ENCODE data around the gene ADAM22. TPM values are rescaled to one million over a fixed set of nuclear protein-coding genes. Genes with fewer than 3 reads are reported as not detected.
"Not testable (repeated sequence)": the region's sequence is repeated elsewhere in the genome, so short reads cannot be mapped to it uniquely, and the experiment has no call there.

Gene ADAM22
- total RNA-seq, 2 experiments from 2014 or later: 2.3 to 3.5 TPM

DNA sequence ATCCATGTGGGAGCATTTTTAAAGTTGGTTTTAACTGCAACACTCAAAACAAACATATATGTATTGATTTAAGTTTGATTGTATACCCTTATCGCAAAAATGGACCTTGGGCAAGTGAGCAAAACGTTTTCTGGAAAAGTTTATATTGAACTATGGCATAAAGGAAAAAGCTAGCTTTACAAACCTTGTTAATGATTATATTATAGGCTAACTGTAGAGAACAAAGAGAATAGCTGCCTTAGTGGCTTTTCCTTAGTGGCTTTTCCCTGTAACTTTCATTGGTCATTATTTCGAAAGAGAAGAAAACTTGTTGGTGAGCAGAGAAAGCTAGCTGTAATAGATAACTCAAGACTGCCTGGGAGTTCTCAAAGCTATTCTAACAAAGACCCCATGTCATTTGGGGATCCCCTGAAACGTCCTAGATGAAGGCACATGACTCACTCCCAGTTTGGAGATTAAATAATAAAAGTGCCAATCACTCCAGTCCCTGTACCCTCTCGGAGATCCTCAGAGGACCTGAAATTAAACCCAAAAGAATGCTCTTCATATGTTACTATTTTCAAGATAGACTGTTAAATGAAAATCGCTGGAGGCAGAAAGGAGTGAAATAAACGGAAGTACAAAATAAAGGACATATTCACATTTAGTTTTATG lies 193.7 kb downstream of the ADAM22 start:
- no peaks in the 10 kb centered on the region for H3K27me3 Mint-ChIP-seq
- H3K27ac Mint-ChIP-seq: no peak overlapping the region
- no peaks in the 10 kb centered on the region for H3K9me3 Mint-ChIP-seq
- H3K36me3 Mint-ChIP-seq: peaks cover 1% of the 10 kb centered on the region
- no peak for DNase-seq
- H3K4me3 Mint-ChIP-seq: no peak overlapping the region
- no peaks in the 10 kb centered on the region for H3K4me1 Mint-ChIP-seq

DNA sequence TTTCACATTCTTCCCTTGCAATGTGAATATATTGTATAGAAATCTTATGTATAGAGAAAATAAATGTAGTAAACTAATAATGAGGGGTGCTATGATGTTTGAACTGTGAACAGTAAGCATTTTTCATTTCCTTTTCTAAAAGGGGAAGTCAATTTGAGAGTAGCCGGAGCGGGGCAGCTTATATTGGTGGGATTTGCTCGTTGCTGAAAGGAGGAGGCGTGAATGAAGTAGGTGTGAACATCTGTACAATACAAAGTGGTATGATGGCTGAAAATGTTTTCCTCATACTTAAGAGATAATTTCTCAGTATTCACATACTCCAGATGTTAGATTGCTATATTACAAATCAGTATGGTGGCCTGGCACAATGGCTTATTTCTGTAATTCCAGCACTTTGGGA lies 198.7 kb downstream of the ADAM22 start:
- Mint-ChIP-seq H3K27ac (no peak overlapping the region), H3K4me1 (no peaks in the 10 kb centered on the region), H3K27me3 (no peaks in the 10 kb centered on the region), H3K36me3 (peaks cover 4% of the 10 kb centered on the region), H3K9me3 (no peaks in the 10 kb centered on the region), H3K4me3 (no peak overlapping the region)
- DNase-seq: no peak

DNA sequence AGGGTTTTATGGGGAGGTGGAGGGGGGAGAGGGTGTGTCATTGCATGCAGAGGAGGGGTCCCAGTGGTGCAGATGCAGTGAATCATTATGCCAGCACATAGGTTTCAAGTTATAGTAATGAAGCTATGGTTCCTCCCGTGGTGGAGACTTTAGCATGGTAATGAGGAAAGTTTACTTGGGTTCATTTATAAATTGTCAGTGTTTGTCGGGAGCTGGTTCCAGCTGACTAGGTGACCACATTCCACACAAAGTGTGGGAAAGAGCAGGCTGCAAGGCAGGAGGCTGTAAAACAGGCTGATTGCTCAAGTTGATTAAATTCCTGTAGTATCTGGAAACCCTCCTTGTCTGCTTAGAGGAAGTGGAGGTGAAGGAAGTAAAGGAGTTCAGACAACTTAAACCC lies 206.9 kb downstream of the ADAM22 start:
- H3K4me1 Mint-ChIP-seq: no peaks in the 10 kb centered on the region
- H3K9me3 Mint-ChIP-seq: no peaks in the 10 kb centered on the region
- peaks cover 3% of the 10 kb centered on the region for H3K36me3 Mint-ChIP-seq
- H3K4me3 Mint-ChIP-seq: no peak overlapping the region
- no peaks in the 10 kb centered on the region for H3K27me3 Mint-ChIP-seq
- DNase-seq: no peak
- no peak overlapping the region for H3K27ac Mint-ChIP-seq

DNA sequence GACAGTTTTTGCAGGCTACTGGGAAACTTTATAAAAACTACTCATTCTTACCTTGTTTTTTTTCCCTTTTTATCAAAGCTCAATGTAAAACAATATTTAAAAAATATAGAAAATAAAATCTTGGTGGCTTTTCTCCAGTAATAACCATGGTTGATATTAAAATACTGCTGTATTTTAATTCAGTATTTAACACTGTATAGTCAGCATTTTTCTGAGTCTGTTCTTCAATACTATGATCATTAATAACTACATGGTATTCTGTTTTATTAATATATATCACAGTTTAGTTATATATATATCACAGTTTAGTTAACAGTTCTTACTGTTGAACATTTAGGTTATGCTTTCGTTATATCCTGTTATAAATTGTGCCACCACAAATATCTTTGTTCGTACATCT lies 207.4 kb downstream of the ADAM22 start:
- H3K36me3 Mint-ChIP-seq: peaks cover 3% of the 10 kb centered on the region
- H3K4me3 Mint-ChIP-seq: no peak overlapping the region
- no peaks in the 10 kb centered on the region for H3K9me3 Mint-ChIP-seq
- H3K4me1 Mint-ChIP-seq: no peaks in the 10 kb centered on the region
- no peak overlapping the region for H3K27ac Mint-ChIP-seq
- DNase-seq: no peak
- no peaks in the 10 kb centered on the region for H3K27me3 Mint-ChIP-seq

DNA sequence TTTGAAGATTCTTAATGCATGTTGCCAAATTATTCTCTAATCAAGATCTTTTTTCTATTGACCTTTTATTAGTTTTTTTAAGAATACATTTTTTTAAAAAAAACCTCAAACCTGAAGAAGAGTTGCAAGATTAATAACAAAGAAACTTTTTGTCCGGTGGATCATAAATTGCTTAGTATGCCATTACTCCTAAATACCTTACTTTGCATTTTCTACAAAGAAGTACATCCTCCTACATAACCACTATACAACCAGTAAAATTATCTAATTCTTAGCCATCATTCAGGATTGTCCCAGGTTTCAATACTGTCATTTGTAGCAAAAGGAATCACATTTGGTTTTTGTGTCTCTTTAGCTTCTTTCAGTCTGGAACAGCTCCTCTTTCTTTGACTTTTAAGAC lies 207.9 kb downstream of the ADAM22 start:
- DNase-seq: no peak
- Mint-ChIP-seq H3K9me3 (no peaks in the 10 kb centered on the region), H3K27me3 (no peaks in the 10 kb centered on the region), H3K4me1 (no peaks in the 10 kb centered on the region), H3K4me3 (no peak overlapping the region), H3K27ac (no peak overlapping the region), H3K36me3 (peaks cover 3% of the 10 kb centered on the region)

DNA sequence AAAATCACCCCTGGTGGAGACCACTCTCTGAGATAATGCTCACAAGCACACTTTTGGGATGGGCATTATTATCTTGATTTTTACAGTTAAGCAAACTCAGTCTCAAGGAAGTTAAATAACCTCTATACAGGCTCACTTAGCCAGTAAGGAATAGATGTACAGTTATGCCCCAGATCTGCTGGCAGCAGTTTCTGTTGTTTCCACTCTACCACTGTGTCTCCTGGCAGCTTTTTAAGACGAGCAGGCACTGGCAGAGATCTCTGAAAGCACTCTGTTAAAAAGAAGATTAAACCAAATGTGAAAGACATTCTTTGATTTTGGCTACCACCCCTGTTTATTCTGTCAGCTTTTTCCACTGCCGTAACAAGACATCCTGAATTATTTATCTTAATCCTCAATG lies 212.6 kb downstream of the ADAM22 start:
- Mint-ChIP-seq H3K27ac (no peak overlapping the region), H3K27me3 (no peaks in the 10 kb centered on the region), H3K4me1 (no peaks in the 10 kb centered on the region), H3K9me3 (no peaks in the 10 kb centered on the region), H3K4me3 (no peak overlapping the region), H3K36me3 (peaks cover 5% of the 10 kb centered on the region)
- no peak for DNase-seq

DNA sequence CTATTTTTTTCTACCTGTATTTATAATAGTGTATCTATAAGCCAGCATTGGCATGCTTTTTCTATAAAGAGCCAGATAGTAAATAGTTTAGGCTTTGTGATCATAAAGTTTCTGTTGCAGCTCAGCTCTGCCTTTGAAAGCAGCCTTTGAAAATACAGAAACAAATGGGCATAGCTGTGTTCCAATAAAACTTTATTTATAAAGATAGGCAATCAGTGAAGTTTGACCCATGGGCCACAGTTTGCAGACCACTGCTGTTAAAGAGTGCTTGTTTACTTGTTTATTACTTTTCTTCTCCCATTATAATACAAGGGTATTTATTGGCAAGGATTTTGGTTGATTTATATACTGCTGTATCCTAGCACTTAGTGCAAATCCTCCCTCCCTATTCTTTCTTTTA lies 213.3 kb downstream of the ADAM22 start:
- H3K27me3 Mint-ChIP-seq: no peaks in the 10 kb centered on the region
- no peaks in the 10 kb centered on the region for H3K9me3 Mint-ChIP-seq
- peaks cover 5% of the 10 kb centered on the region for H3K36me3 Mint-ChIP-seq
- H3K4me3 Mint-ChIP-seq: no peak overlapping the region
- DNase-seq: no peak
- no peaks in the 10 kb centered on the region for H3K4me1 Mint-ChIP-seq
- no peak overlapping the region for H3K27ac Mint-ChIP-seq

DNA sequence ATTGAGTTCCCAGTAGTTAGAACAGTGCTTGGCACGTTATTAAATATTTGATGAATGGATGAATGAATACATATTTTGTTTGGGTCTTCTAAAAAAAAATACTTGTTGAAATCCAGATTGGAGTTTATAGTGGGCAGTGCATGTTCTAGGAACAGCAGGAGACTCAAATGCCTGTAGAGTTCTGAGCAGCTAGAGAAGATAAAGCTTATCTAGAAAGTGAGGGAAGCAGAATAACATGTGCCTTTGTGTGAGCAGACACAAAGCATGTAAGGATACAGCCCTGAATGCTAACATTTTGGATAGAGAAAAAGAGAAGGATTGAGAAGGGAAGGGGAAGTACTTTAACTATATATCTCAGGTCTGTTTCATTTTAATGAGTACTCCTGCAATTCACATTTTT lies 213.9 kb downstream of the ADAM22 start:
- H3K36me3 Mint-ChIP-seq: peaks cover 5% of the 10 kb centered on the region
- no peaks in the 10 kb centered on the region for H3K27me3 Mint-ChIP-seq
- no peak for DNase-seq
- H3K9me3 Mint-ChIP-seq: no peaks in the 10 kb centered on the region
- no peak overlapping the region for H3K27ac Mint-ChIP-seq
- H3K4me1 Mint-ChIP-seq: no peaks in the 10 kb centered on the region
- no peak overlapping the region for H3K4me3 Mint-ChIP-seq

DNA sequence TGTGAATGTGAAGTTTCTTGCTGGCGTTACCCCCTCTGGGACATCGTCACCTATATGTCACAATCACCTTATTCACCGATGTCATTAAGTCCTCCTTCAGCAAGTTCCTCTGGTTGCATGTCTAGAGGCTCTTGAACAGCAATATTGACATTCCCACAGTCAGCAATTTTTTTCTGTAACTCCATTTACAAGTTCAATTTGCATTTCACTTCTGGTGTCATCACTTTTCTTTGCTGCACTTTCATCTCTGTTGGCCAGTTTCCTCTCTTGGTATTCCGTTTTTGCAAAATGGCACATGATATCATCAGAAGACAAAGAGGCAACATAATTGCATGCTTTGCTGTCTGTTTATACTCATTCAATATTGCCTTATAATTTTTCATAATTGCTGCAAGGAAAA lies 216.0 kb downstream of the ADAM22 start:
- peaks cover 9% of the 10 kb centered on the region for H3K36me3 Mint-ChIP-seq
- no peak for DNase-seq
- H3K4me3 Mint-ChIP-seq: no peak overlapping the region
- H3K27ac Mint-ChIP-seq: no peak overlapping the region
- H3K4me1 Mint-ChIP-seq: no peaks in the 10 kb centered on the region
- no peaks in the 10 kb centered on the region for H3K27me3 Mint-ChIP-seq
- H3K9me3 Mint-ChIP-seq: no peaks in the 10 kb centered on the region

DNA sequence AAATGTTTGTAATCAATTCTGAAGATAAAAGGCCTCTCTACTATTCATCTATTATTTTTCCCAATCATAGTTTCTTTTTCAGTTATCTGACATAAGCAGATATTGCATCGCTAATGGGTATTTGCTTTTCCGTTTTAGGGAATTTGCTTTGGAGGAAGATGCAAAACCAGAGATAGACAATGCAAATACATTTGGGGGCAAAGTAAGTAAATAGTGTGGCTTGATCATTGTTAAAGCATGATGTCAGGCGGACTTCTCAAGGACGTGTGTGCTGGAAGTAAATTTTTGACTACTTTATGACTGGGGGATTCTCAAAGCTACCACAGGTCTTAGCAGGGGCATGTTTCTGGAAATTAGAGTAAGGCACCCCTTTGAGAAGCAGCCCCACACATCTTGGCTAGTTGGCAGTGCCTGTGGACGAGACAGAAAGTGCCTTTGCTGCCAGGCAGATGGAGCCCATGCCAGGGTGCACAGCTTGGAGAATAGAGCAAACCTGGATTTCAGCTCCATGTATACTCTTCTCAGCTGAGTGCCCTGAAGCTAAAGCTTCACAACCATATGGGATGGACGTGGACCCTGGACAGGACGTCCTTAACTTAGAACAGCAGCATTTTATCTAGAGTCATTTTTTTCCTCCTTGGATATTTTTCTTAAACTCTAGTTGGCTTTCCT lies 217.2 kb downstream of the ADAM22 start:
- no peak for DNase-seq
- no peaks in the 10 kb centered on the region for H3K27me3 Mint-ChIP-seq
- no peaks in the 10 kb centered on the region for H3K9me3 Mint-ChIP-seq
- H3K27ac Mint-ChIP-seq: no peak overlapping the region
- no peaks in the 10 kb centered on the region for H3K4me1 Mint-ChIP-seq
- peaks cover 12% of the 10 kb centered on the region for H3K36me3 Mint-ChIP-seq
- no peak overlapping the region for H3K4me3 Mint-ChIP-seq

DNA sequence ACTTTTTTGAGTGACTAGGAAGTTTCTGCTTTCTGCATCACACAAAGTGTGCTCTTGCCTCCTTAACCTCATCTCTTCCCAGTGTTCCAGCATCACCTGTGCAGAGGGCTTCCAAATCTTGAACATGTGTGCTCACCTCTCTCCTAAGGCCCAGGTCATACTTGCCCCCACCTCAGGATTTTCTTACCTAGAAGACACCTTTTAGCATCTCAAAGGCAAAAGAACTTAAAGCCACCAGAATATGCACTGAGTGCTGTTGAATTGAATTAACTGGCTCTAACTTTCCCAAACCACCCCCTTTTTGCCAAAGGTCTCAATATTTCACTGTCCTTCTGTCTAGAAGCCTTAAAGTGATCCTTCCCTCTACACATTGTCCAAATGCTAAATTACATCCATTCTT lies 219.3 kb downstream of the ADAM22 start:
- no peak overlapping the region for H3K4me3 Mint-ChIP-seq
- no peak overlapping the region for H3K27ac Mint-ChIP-seq
- peaks cover 27% of the 10 kb centered on the region for H3K36me3 Mint-ChIP-seq
- DNase-seq: no peak
- peaks cover 10% of the 10 kb centered on the region for H3K9me3 Mint-ChIP-seq
- H3K27me3 Mint-ChIP-seq: no peaks in the 10 kb centered on the region
- H3K4me1 Mint-ChIP-seq: no peaks in the 10 kb centered on the region

DNA sequence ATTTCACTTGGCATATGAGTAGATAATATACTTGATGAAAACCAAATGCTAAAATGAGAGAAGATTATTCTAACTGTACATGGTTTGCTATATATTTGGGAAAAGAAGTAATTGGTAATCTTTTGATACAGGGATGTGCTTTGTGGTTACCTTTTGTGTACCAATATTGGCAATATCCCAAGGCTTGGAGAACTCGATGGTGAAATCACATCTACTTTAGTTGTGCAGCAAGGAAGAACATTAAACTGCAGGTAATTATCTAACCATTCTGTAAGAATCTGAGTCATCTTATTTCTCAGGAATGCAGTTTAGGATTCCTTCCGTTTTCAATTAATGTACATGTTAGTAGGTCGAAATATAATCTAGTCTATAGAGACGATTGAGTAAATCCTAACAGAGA lies 221.7 kb downstream of the ADAM22 start:
- no peak for DNase-seq
- peaks cover 22% of the 10 kb centered on the region for H3K9me3 Mint-ChIP-seq
- H3K36me3 Mint-ChIP-seq: peaks cover 42% of the 10 kb centered on the region
- no peak overlapping the region for H3K4me3 Mint-ChIP-seq
- H3K27ac Mint-ChIP-seq: no peak overlapping the region
- H3K27me3 Mint-ChIP-seq: no peaks in the 10 kb centered on the region
- H3K4me1 Mint-ChIP-seq: no peaks in the 10 kb centered on the region

DNA sequence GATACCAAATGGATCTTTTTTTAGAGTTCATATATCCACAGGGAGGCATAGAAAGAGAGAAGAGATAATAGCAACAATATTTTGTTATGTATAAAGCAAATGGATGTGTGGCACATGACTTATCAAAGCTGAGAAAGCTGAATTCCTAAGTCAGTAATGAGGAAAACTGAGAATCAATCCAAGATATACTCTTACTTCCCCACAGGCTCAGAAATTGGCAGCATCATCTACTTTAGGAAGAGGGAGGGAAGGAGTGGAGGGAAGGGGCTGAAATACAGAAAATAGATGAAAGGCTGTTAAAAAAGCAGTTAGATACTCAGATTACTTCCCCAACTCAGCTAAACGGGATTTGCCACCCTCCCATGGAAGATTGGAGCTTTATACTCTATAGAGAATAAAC lies 222.3 kb downstream of the ADAM22 start:
- H3K27ac Mint-ChIP-seq: no peak overlapping the region
- no peak overlapping the region for H3K4me3 Mint-ChIP-seq
- DNase-seq: no peak
- peaks cover 25% of the 10 kb centered on the region for H3K9me3 Mint-ChIP-seq
- H3K4me1 Mint-ChIP-seq: no peaks in the 10 kb centered on the region
- H3K27me3 Mint-ChIP-seq: no peaks in the 10 kb centered on the region
- H3K36me3 Mint-ChIP-seq: peaks cover 39% of the 10 kb centered on the region

DNA sequence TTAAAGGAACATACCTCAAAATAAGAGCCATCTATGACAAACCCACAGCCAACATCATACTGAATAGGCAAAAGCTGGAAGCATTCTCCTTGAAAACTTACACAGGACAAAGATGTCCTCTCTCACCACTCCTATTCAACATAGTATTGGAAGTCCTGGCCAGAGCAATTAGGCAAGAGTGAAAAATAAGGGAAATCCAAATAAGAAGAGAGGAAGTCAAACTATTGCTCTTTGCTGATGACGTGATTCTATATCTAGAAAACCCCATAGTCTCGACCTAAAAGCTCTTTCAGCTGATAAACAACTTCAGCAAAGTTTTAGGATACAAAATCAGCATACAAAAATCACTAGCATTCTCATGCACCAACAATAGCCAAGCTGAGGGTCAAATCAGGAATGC lies 225.7 kb downstream of the ADAM22 start:
- Mint-ChIP-seq H3K36me3 (peaks cover 36% of the 10 kb centered on the region), H3K9me3 (peaks cover 28% of the 10 kb centered on the region)
- not testable (repeated sequence) for H3K27me3 Mint-ChIP-seq, H3K4me3 Mint-ChIP-seq, H3K4me1 Mint-ChIP-seq, DNase-seq, H3K27ac Mint-ChIP-seq

DNA sequence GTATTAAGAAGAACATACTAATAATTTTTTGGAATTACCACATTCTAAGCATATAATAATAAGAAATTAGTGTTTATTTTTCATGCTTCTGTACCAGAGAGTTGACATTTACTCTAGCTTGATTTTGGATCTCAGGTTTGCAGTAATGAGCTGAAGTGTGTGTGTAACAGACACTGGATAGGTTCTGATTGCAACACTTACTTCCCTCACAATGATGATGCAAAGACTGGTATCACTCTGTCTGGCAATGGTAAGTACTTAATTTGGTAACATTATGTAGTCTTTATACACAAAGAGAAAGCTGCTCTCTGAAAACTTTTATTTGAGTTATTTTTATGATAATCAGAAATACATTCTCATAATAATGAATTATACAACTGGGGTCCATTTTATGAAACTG lies 231.6 kb downstream of the ADAM22 start:
- H3K27ac Mint-ChIP-seq: no peak overlapping the region
- no peaks in the 10 kb centered on the region for H3K4me1 Mint-ChIP-seq
- no peak for DNase-seq
- peaks cover 2% of the 10 kb centered on the region for H3K36me3 Mint-ChIP-seq
- peaks cover 6% of the 10 kb centered on the region for H3K9me3 Mint-ChIP-seq
- H3K4me3 Mint-ChIP-seq: no peak overlapping the region
- no peaks in the 10 kb centered on the region for H3K27me3 Mint-ChIP-seq

DNA sequence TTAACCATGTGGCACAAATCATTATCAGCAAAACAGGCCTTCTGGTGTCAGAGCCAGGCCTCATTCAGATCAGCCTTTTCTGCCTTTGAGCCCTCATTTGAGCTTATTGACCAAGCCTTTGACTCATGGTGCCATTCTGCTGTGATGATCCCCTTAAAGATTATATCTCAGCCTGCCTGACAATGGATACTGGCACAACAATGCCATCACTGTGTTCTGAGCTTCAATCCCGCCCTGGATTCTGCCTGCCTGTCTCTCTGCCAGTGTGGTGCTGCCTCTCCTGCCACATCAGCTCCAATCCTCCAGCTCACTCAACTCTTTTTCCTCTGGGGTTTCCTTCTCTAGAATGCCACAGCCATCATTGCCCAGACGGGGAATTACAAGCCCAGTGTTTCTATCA lies 233.2 kb downstream of the ADAM22 start:
- Mint-ChIP-seq H3K4me1 (no peaks in the 10 kb centered on the region), H3K27ac (no peak overlapping the region), H3K9me3 (no peaks in the 10 kb centered on the region), H3K36me3 (no peaks in the 10 kb centered on the region), H3K4me3 (no peak overlapping the region), H3K27me3 (no peaks in the 10 kb centered on the region)
- DNase-seq: no peak

Measured in activated naive CD8-positive, alpha-beta T cell treated with anti-CD3 and anti-CD28 coated beads for 36 hours (primary cell).